Raji (cell line): ENCODE measurements around the gene IL32.

Experiments
- POLR2A ChIP-seq: IDR thresholded peaks from 2 replicates; pipeline ENCODE4 v1.6.1; 2011; ENCODE audit warnings: low read depth, low read length, control low read depth; ENCODE audit not compliant: insufficient read depth

The IL32 gene

DNA sequence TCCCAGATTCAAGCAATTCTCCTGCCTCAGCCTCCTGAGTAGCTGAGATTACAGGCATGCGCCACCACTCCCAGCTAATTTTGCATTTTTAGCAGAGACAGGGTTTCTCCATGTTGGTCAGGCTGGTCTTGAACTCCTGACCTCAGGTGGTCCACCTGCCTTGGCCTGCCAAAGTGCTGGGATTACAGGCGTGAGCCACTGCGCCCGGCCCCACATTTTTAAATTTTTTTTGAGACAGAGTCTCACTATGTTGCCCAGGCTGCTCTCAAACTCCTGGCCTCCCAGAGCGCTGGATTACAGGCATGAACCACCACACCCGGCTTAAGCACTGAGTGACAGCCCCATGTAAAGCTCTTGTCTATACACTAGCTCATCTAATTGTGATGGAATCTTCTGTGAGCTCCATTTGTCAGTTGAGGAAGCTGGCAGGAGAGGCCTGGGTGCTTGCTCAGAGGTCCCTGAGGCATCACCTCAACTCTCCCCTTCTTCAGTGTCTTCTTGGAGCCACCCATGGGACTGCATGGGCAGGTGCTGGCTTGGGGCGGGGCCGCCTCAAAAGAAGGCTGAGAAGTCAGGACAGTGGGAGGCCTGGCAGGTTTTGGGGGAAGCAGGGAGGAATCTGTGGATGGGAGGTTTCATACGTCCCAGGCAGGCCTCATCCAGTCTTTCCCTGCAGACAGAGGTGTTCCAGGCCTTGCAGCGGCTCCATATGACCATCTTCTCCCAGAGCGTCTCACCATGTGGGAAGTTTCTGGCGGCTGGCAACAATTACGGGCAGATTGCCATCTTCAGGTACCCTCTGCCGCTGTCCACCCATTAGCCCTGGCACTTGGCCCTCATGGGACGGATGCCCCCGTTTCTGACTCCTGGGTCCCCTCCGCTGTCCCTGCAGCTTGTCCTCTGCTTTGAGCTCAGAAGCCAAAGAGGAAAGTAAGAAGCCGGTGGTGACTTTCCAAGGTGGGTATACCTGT, 40.1 kb upstream of the IL32 start:
- no peak for TF ChIP-seq POLR2A

DNA sequence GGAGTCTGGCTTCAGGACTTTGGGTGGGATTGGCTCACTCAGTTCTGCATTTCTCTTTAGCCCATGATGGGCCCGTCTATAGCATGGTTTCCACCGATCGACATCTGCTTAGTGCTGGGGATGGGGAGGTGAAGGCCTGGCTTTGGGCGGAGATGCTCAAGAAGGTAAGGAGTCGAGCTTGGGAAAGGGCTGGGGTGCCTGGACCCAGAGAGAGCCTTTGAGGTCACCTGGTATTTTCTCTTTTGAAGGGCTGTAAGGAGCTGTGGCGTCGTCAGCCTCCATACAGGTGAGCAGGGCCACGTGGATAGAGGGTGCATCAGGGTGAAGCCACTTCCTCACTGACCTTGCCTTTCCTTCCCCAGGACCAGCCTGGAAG, 39.4 kb upstream of the IL32 start:
- no peak for TF ChIP-seq POLR2A

DNA sequence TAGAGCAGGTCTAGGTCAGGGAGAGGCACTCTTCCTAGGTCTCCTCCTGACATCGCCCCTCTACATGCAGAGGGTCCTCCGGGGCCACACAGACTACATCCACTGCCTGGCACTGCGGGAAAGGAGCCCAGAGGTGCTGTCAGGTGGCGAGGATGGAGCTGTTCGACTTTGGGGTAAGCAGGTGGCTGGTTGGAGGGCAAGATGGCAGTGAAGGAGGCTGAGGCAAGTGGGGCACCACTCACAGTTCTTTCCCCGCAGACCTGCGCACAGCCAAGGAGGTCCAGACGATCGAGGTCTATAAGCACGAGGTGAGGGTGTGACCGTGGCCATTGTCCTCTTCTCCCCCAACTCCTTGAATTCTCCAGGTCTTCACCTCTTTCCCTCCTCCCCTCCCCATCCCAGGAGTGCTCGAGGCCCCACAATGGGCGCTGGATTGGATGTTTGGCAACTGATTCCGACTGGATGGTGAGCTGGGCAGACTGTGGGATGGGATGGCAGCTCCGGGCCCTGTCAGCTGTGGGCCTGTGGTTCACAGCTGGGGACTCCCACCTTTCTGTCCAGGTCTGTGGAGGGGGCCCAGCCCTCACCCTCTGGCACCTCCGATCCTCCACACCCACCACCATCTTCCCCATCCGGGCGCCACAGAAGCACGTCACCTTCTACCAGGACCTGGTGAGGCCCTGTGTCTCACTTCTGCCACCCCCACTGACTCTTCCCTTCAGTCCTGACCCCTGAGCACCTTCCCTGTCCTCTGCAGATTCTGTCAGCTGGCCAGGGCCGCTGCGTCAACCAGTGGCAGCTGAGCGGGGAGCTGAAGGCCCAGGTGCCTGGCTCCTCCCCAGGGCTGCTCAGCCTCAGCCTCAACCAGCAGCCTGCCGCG, 38.6 kb upstream of the IL32 start:
- no peak for TF ChIP-seq POLR2A

- no peak for TF ChIP-seq POLR2A
Observed at GRCh38 chr16:3027489-3027795, 38.0 kb upstream of the IL32 start.

DNA sequence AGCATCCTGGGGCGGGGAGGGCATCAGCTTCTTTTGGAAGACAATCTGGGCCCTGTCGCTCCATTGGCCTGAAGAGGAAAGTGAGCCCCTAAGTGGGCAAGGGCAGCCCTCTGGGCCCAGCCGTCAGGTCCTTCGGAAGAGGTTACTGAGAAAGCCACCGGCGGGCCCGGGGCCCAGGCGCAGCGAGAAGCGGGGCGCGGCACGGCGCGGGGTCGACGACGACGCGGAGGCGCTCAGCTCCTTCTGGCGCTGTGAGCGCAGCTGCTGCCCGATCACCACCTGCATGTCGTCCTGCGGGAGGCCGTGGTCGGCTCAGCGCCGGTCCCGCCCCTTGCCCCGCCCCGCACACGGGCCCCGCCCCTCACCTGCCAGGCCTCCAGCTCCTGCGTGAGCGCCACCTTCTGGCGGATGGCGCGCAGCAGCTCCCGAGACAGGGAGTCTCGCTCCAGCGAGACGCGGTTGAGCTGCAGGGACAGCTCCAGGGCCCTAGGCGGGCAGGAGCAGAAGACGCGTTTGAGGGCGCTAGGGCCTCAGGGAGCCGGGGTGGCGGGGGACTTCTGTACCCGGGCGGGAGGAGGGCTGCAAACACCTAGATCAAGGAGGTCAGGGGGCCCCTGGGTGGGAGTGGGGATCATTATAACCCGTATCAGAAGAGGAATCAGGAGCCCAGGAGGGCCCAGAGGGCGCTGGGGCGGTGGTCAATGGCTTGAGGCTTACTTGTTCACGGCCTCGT, 37.3 kb upstream of the IL32 start:
- peak; percentile 58 for TF ChIP-seq POLR2A

- TF ChIP-seq POLR2A, result 0 out of 2 replicates have a peak, but pooled peaks have one; percentile 18
Observed at GRCh38 chr16:3028716-3029319, 36.6 kb upstream of the IL32 start.

DNA sequence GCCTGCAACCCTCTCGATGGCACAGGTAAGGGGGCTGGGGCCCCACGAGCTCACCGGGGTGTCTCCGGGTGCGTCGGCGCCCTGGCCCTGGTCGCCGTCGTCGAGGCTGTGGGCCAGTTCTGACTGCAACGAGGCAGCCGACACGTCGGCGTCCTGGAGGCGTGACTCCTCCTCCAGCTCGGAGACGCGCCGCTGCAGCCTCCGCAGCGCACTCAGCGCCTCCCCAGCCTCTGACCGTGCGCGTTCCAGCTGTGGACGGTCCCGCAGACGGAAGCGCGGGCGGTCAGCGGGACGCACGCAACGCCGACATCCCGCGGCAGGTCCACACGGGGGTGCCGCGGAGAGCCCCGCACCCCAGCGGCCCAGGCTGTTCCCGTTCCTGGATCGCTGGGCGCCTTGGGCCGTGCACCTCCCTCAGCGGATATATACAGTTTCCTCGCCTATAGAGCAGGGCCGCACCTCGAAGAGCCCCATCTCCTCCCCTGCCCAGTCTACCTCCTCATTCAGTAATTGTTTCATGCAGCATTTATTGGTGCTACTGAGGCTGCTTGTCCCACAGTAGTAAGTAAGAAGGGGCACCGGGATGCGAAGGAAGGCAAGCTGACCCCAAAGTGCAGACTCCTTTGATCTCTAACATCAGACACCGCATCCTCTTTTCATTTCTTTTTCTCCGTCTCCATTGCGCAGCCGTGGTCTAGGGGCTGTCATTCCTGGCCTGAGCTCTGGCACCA, 35.8 kb upstream of the IL32 start:
- TF ChIP-seq POLR2A, result no peak

- TF ChIP-seq POLR2A, result no peak
Observed at GRCh38 chr16:3030222-3031212, 34.9 kb upstream of the IL32 start.

DNA sequence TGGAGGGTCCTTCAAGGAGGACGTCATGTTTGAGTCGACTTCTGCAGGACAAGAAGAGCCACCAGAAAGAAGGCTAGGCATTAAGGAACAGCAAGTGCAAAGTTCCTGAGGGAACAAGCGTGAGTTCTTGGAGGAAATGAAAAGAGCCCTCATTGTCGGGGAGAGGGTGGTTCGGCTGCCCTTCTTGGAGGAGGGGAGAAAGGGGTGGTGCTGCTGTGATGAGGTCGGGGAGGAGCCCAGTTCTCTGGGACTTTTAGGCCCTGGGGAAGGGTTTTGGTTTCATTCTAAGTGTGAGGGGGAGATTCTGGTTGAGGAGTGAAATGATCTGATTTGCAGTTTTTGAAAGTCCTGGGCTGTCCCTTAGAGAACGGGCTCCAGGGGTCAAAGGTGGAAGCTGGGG, 32.8 kb upstream of the IL32 start:
- TF ChIP-seq POLR2A, result no peak

GRCh38 chr16:3035289-3035971, 30.0 kb upstream of the IL32 start:
- TF ChIP-seq POLR2A, result no peak

- TF ChIP-seq POLR2A, result no peak
Observed at GRCh38 chr16:3035972-3036725, 29.3 kb upstream of the IL32 start.
